Measurements from ENCODE around the gene GAB1.
A peak's percentile ranks its signal among the peaks of the same experiment; 100 is the strongest.

The GAB1 gene

DNA sequence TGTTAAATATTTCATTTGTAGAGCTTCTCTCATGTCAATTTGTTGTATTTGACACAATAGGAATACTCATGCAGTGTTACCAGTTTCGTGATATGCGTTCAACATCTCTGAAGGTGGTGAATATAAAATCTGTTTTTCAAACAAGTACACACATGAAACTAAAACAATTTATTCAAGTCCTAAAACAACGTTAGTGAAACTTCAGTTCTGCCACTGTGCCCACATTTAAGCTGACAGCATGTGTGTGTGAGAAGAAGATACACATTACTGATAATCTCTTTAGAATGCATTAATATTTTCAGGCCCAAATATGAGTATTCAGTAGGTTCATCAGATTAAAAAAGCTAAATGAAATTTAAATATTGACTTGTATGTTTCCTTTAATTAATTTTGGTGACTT, 21.7 kb downstream of the GAB1 start:
- DNase-seq = no peak

- no peak for DNase-seq
These were observed 22.4 kb downstream of the GAB1 start for GRCh38 chr4:143358923-143359643.

- no peak for DNase-seq
These were observed 23.0 kb downstream of the GAB1 start for GRCh38 chr4:143359644-143360193.

- no peak for DNase-seq
These were observed 24.4 kb downstream of the GAB1 start for GRCh38 chr4:143360838-143361625.

DNA sequence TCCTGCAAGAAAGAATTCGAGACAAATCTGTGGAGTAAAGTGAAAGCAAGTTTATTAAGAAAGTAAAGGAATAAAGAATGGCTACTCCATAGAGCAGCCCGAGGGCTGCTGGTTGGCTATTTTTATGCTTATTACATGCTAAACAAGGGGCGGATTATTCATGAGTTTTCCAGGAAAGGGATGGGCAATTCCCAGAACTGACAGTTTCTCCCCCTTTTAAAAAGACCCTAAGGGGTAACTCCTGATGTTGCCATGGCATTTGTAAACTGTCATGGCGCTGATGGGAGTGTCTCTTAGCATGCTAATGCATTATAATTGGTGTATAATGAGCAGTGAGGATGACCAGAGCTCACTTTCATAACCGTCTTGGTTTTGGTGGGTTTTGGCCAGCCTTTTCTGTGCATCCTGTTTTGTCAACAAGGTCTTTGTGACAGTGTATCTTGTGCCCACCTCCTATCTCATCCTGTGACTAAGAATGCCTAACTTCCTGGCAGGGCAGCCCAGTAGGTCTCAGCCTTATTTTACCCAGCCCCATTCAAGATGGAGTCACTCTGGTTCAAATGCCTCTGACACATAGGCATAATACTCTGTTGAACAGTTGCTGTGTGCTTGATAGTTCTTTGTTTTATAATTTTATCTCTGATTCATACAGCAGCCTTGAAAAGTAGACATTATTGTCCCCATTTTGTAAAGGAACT, 25.8 kb downstream of the GAB1 start:
- DNase-seq = no peak

DNA sequence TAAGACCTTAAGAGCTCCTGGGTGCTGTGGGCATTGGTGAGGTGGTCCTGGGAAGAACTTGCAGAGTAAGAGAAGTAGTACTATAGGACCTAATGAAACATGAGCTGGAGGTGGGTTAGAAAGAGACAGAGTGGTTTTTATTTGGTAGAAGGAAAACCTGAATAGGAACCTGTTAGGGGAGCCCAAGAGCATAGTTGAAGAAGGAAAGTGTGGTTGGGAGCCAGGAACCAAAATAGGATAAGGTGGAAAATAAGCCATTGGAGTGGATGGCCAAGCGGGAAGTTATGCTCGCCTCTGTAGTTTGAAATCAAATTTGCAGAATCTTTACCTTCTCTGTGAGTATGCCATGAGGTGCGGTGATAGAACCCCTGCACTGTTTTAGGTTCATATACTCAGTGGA, 26.7 kb downstream of the GAB1 start:
- DNase-seq = no peak

GRCh38 chr4:143364063-143364462, 27.4 kb downstream of the GAB1 start:
- no peak for DNase-seq

GRCh38 chr4:143367863-143368262, 31.2 kb downstream of the GAB1 start:
- no peak for DNase-seq

GRCh38 chr4:143369552-143369951, 32.9 kb downstream of the GAB1 start:
- no peak for DNase-seq

GRCh38 chr4:143372093-143372915, 35.6 kb downstream of the GAB1 start:
- DNase-seq = no peak

DNA sequence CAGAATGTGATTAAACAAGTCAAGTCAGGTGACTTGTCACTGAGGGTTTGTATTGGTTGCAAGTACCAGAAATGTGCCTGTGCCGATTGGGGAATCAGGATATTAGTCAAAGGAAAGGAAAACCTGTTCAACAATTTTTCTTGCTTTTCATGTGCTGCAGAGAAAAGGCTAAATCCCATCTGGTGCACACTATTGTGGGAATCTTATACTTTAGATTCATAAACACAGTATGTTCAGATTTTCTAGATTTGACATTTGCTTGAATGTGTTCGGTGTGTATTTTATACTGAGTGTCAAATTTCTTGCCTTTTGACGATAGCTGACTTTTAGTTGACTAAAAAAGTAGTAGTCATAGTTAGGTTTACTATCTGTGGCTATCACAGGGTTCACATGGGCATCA, 37.6 kb downstream of the GAB1 start:
- DNase-seq = no peak

GRCh38 chr4:143374771-143375170, 38.1 kb downstream of the GAB1 start:
- no peak for DNase-seq

DNA sequence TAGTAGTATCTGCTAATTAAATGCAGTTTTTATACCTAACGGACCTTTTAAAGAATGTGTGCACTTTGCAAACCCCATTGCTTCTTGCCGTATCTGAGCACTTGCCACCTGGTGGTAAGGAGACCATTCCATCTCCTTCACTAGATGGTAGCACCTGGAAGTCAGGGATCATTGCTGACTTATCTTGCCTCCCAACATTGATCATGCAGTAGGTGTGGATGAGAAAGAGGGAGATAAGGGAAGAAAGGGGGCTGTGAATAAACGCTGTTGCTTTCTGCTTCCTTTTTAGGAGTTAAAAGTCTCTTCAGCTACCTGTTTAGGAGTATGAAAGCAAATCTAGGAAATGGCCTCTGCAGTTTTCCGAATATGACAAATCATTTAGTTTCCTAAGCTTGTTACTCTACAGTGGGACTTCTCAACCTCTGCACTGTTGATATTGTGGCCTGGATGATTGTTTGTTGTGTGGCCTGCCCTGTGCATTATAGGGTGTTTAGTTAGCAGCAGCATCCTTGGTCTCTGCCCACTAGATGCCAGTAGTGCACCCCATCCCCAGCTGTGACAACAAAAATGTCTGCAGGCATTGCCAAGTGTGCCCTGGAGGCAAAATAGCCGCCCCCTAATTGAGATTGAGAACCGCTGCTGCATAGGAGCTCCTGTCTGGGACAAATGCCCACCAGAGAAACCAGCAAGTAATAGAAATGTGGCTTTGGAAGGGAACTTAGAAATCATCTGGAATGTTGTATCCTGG, 38.8 kb downstream of the GAB1 start:
- no peak for DNase-seq

GRCh38 chr4:143377611-143378099, 41.0 kb downstream of the GAB1 start:
- no peak for DNase-seq

- DNase-seq = no peak
These were observed 44.0 kb downstream of the GAB1 start for GRCh38 chr4:143380629-143381028.

GRCh38 chr4:143381189-143382118, 44.8 kb downstream of the GAB1 start:
- peak; percentile 34 for DNase-seq

DNA sequence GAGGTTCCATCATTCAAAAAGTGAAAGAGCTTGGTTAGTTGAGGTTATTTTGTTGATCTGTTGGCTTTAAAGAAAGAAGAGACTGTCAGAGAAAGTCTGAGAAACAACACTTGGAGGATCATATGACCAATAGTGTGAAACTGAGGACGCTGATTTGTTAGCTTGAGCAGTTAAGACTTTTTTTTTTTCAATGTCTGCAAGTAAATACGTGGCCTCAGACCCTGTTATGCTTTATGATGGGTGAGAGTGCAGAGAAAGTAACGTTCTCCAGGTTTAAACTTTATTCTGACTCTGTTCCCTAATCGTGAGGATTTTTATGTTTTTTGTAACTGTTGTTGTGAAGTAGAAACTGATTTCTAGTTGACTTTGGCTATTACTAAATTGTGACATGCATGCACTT, 45.9 kb downstream of the GAB1 start:
- no peak for DNase-seq

DNA sequence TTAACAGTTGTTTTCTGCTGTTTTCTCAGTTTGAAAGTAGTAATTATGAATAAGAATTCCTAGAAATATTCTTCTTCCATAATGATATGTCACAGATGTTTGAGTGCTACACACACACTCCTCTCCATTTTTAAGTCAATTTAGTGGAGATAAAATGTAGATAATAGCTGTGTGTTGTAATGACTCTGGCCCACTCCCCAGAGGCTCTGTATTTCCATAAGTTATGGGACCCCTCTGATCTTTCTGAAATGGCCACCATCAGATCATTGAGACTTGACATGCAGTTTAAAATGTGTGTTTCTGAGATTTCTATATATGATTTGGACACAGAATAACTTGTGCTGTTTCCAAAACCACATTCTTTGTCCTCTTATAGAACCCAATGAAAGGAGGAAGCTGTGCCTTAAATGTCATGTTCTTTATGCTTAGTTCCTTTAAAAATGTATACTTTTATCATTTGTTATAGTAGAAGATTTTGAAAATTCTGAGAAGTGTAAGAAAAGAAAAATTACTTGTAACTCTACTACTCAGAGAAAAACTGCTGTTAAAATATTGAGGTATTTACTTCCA, 46.4 kb downstream of the GAB1 start:
- DNase-seq = no peak

GRCh38 chr4:143384381-143384994, 47.8 kb downstream of the GAB1 start:
- no peak for DNase-seq
